ENCODE results near the gene LY6G6C. TPM values are rescaled to one million over a fixed set of nuclear protein-coding genes. Genes with fewer than 3 reads are reported as not detected.

LY6G6C gene
- total and polyA plus RNA-seq, 12 donors = not detected

- Histone ChIP-seq H3K4me3 (no peak overlapping the region), H3K9me3 (no peaks in the 10 kb centered on the region), H3K27ac (no peak overlapping the region), H3K36me3 (no peaks in the 10 kb centered on the region), H3K4me1 (peaks cover 0 to 16% (median 5%) of the 10 kb centered on the region in 9 donors), H3K27me3 (peaks cover 0 to 5% (median 0%) of the 10 kb centered on the region in 7 donors)
- TF ChIP-seq, protein P1, sequence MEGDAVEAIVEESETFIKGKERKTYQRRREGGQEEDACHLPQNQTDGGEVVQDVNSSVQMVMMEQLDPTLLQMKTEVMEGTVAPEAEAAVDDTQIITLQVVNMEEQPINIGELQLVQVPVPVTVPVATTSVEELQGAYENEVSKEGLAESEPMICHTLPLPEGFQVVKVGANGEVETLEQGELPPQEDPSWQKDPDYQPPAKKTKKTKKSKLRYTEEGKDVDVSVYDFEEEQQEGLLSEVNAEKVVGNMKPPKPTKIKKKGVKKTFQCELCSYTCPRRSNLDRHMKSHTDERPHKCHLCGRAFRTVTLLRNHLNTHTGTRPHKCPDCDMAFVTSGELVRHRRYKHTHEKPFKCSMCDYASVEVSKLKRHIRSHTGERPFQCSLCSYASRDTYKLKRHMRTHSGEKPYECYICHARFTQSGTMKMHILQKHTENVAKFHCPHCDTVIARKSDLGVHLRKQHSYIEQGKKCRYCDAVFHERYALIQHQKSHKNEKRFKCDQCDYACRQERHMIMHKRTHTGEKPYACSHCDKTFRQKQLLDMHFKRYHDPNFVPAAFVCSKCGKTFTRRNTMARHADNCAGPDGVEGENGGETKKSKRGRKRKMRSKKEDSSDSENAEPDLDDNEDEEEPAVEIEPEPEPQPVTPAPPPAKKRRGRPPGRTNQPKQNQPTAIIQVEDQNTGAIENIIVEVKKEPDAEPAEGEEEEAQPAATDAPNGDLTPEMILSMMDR (IDR thresholded peaks at IDR 0.05) = no peak
- WGBS, 2 donors = 89 to 91% methylated on average over 10 of the region's 10 CpGs
- intact Hi-C loops (cut with DNase I) = no loop called here
- DNase-seq (no peak), ATAC-seq (no peak)
Observed at GRCh38 chr6:31707701-31708100, 13.8 kb downstream of the LY6G6C start.

GRCh38 chr6:31706599-31706998, 14.9 kb downstream of the LY6G6C start, which contains the start of gene LY6G6F:
TSS of gene LY6G6F (plus strand) at chr6:31706866. CDS start at chr6:31706907, 41 bp downstream.
- no peak within 1 kb of the TSS for H3K4me3 ChIP-seq
- peaks cover 7 to 23% (median 12%) of the 10 kb centered on the region in 9 donors for H3K4me1 ChIP-seq
- no peak within 1 kb of the TSS for H3K27ac ChIP-seq
- ATAC-seq (no peak), DNase-seq (no peak)
- H3K36me3 ChIP-seq = no peaks in the 10 kb centered on the region
- intact Hi-C loops (cut with DNase I) = no loop called here
- WGBS, 2 donors = 25 to 36% methylated on average over 3 of the region's 3 CpGs
- H3K9me3 ChIP-seq = no peaks in the 10 kb centered on the region
- TF ChIP-seq, protein P1 (IDR thresholded peaks at IDR 0.05) = no peak
- H3K27me3 ChIP-seq = peaks cover 0 to 5% (median 0%) of the 10 kb centered on the region in 7 donors

DNA sequence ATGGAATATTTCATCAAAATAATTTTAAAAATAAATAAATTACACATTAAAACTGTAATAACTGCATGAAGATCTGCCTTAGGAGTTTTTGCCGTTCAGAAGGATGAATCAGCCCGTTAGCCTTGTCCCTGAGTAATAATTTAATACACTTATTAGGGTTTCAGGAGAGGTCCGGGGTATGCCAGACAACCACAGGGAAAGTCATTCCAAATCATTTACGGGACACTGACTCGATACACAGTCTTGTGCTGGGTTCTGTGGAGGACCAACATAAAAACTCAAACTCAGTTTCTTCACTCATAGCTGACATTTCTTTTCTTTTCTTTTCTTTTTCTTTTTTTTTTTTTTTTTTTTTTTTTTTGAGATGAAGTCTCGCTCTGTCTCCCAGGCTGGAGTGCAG, 15.6 kb downstream of the LY6G6C start:
- 89 to 95% methylated on average over 6 of the region's 6 CpGs for WGBS, 2 donors
- ATAC-seq = no peak

DNA sequence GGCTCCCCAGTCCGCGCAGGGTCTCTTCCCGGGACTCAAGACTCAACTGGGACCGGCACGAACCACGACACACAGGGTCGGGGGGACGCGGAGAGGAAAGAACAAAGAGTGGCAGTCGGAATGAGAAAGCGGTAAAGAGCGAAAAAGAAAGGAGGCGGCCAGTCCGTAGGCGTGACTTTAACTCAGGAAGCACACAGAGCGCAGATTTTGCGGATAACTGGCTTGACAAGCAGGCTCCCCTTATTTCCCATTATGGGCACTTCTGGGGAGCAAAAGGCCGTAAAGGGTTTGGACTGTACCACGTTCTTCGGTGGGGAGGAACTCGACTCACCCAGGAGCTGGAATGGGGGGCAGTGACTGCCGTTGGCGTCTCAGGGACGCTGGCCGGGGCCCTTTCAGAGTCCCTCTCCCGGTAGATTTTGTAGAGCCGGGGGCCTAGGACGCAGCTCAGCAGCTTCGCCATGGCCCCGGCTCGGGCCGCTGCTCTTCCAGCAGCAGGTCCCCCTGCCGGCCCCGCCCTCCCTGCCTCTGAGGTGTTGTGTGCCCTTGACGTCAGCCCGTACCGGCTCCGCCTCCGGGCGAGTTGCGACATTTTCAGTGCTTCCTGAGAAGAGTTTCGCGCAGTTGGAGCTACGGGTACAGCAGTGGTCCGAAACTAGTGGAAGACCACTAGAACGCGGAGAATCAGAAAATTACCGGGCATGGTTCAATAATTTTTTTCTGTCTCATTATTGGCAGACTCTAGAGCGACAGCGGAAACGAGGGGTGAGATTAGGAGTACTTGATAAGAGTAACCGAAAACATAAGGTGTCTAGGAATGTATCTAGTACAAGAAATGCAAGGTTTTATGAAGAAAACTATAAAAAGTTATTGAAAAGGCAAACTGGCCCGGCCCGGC, 18.5 kb downstream of the LY6G6C start, which contains the start of gene ABHD16A:
TSS of gene ABHD16A (minus strand) at position 506 of the 898 bp plus-strand sequence. CDS start at position 463, 43 bp downstream.
- intact Hi-C loops (cut with DNase I) = no loop called here
- peak within 1 kb of the TSS; percentile 56 to 89 (median 78) for H3K4me3 ChIP-seq
- no peaks in the 10 kb centered on the region for H3K27me3 ChIP-seq
- ATAC-seq = peak; percentile 98 to 99 (median 99)
- TF ChIP-seq, protein P1 (IDR thresholded peaks at IDR 0.05) = peak in 3 of 9 donors; percentile 12 to 28 (median 27)
- DNase-seq = peak; percentile 99
- peaks cover 11 to 32% (median 22%) of the 10 kb centered on the region in 9 donors for H3K4me1 ChIP-seq
- peak within 1 kb of the TSS; percentile 91 to 99 (median 96) for H3K27ac ChIP-seq
- peaks cover 0 to 33% (median 11%) of the 10 kb centered on the region in 9 donors for H3K36me3 ChIP-seq
- no peaks in the 10 kb centered on the region for H3K9me3 ChIP-seq
- 0 to 1% methylated on average over 53 to 54 of the region's 54 CpGs for WGBS, 2 donors

More for the DNA sequence above, 15.6 kb downstream of the LY6G6C start:
- Histone ChIP-seq H3K36me3 (peaks cover 0 to 4% (median 0%) of the 10 kb centered on the region in 9 donors), H3K27me3 (peaks cover 0 to 5% (median 0%) of the 10 kb centered on the region in 7 donors), H3K9me3 (no peaks in the 10 kb centered on the region), H3K27ac (no peak overlapping the region), H3K4me1 (peaks cover 11 to 24% (median 19%) of the 10 kb centered on the region in 9 donors), H3K4me3 (no peak overlapping the region)
- DNase-seq = no peak
- TF ChIP-seq, protein P1 (IDR thresholded peaks at IDR 0.05) = no peak
- intact Hi-C loops (cut with DNase I) = no loop called here

Measured in heart right ventricle (tissue), 16 donors.